Measurements from ENCODE around the gene MINAR2. TPM values are rescaled to one million over a fixed set of nuclear protein-coding genes. Genes with fewer than 3 reads are reported as not detected.

MINAR2 gene
- total and polyA plus RNA-seq, 2 donors (not counting 1 experiment from before 2014, with no cell fraction given): not detected

DNA sequence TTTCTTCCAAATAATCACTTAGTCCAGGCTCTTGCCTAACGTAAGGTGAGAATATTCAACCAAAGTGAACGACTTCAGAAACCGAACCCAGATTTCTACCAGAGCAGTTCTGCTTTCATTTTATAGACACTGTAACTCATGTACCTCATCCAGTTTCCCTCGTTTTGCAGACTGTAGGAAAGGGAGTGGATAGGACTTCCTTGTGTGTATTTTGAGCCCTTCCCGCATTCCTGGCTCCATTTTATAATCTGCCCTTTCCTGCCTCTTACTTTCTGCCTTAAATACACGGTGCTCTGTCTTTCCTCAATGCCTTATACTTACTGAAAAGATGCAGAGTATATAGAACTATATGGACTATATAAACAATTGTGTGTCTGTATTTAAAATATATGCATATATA lies 20.8 kb downstream of the MINAR2 start:
- no CpG with 5 or more reads among the region's 6 CpGs for WGBS (ENCODE audit: insufficient coverage)

DNA sequence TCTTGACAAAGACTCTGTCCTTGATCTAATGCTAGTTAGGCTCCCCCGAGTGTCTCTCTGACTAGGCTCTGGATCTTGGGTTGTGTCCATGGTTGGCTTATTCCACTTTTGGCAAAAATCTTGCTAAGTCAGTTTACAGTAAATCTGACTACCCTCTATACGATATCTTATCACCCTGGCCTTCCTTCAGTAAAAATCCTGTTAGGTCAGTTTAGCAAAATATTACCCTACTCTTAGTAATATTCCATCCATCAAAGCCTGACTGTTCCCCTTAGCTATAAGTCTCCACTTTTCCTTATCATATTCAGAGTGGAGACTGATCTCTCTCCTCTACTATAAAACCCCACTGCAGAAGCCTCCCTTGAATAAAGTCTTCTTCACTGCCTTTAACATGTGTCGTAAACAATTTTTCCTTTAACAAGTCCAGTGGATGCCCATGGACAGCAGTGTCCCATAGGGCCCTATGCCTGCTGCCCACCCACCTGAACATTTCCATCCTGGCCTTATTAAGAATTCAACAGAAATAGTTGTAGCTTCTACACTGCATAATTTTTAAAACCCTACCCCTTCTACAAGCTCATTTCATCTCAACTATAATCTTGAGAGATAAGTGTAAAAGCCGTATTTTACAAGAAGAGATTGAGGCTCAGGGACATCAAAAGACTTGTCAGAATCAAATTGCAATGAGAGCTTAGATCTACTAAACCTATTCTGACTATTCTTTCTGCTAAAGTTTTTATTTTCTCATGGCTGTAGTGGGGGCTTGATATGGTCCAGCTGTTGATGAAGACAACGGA lies 22.3 kb downstream of the MINAR2 start:
- TF ChIP-seq EZH2 (IDR thresholded peaks at IDR 0.05; ENCODE audit: borderline replicate concordance, insufficient read depth, low read depth, low read length, poor library complexity, severe bottlenecking): no peak
- TF ChIP-seq, protein P1, sequence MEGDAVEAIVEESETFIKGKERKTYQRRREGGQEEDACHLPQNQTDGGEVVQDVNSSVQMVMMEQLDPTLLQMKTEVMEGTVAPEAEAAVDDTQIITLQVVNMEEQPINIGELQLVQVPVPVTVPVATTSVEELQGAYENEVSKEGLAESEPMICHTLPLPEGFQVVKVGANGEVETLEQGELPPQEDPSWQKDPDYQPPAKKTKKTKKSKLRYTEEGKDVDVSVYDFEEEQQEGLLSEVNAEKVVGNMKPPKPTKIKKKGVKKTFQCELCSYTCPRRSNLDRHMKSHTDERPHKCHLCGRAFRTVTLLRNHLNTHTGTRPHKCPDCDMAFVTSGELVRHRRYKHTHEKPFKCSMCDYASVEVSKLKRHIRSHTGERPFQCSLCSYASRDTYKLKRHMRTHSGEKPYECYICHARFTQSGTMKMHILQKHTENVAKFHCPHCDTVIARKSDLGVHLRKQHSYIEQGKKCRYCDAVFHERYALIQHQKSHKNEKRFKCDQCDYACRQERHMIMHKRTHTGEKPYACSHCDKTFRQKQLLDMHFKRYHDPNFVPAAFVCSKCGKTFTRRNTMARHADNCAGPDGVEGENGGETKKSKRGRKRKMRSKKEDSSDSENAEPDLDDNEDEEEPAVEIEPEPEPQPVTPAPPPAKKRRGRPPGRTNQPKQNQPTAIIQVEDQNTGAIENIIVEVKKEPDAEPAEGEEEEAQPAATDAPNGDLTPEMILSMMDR (IDR thresholded peaks at IDR 0.05): no peak
- Histone ChIP-seq H3K27ac (ENCODE audit: low read length in 2 of 2) (no peak overlapping the region), H3K4me3 (ENCODE audit: control extremely low read depth in 1 of 5, extremely low read depth in 1 of 5, insufficient read depth in 1 of 5, low read depth in 2 of 5, low read length in 4 of 5) (no peak overlapping the region), H3K27me3 (replicated peaks in 1 of 4; ENCODE audit: control extremely low read depth in 1 of 4, control insufficient read depth in 3 of 4, insufficient read depth in 4 of 4, low read length in 3 of 4) (no peaks in the 10 kb centered on the region), H3K4me2 (replicated peaks; ENCODE audit: low read depth, low read length, poor library complexity, severe bottlenecking) (no peak overlapping the region), H3K79me2 (ENCODE audit: control insufficient read depth, insufficient read depth, low read length) (no peaks in the 10 kb centered on the region), H3K9me3 (ENCODE audit: control extremely low read depth in 1 of 3, control insufficient read depth in 2 of 3, insufficient read depth in 1 of 3, low read length in 2 of 3) (no peaks in the 10 kb centered on the region), H2AFZ (ENCODE audit: insufficient read depth, low read depth, low read length, poor library complexity, severe bottlenecking) (no peak overlapping the region), H3K36me3 (replicated peaks in 1 of 2; ENCODE audit: control extremely low read depth in 1 of 2, control insufficient read depth in 1 of 2, extremely low read depth in 1 of 2, insufficient read depth in 2 of 2, low read length in 1 of 2) (no peaks in the 10 kb centered on the region), H3K9ac (ENCODE audit: low read length) (no peak overlapping the region), H3K4me1 (ENCODE audit: control insufficient read depth in 2 of 2, insufficient read depth in 2 of 2, low read length in 2 of 2) (no peaks in the 10 kb centered on the region), H4K20me1 (ENCODE audit: control insufficient read depth, insufficient read depth, low read length, poor library complexity, severe bottlenecking) (no peaks in the 10 kb centered on the region)
- Mint-ChIP-seq H3K9me3 (ENCODE audit: insufficient read depth) (no peaks in the 10 kb centered on the region), H3K4me1 (peaks cover 2% of the 10 kb centered on the region), H3K27me3 (peaks cover 8% of the 10 kb centered on the region), H3K4me3 (no peak overlapping the region), H3K27ac (no peak overlapping the region)
- ATAC-seq (ENCODE audit: low read depth) (no peak), DNase-seq (no peak)
- ChIA-PET POLR2A (no interaction called here), CTCF (interaction anchor here (0.7 to 8.9 kb wide), 14 partner anchors 8 to 1895 kb away, joined by 3 to 70 read pairs (median 4); partner anchors contain the start of gene MINAR2)
- intact Hi-C loops (cut with micrococcal nuclease): loop anchor here (10.0 kb wide), 1 partner anchor 1645 kb away; no protein-coding TSS in a partner anchor
- WGBS (ENCODE audit: insufficient coverage): 94% methylated on average over 2 of the region's 5 CpGs

More for the DNA sequence above, 20.8 kb downstream of the MINAR2 start:
- Histone ChIP-seq H3K27ac (ENCODE audit: low read length in 2 of 2) (no peak overlapping the region), H3K4me3 (ENCODE audit: control extremely low read depth in 1 of 5, extremely low read depth in 1 of 5, insufficient read depth in 1 of 5, low read depth in 2 of 5, low read length in 4 of 5) (no peak overlapping the region), H2AFZ (ENCODE audit: insufficient read depth, low read depth, low read length, poor library complexity, severe bottlenecking) (no peak overlapping the region), H3K9me3 (ENCODE audit: control extremely low read depth in 1 of 3, control insufficient read depth in 2 of 3, insufficient read depth in 1 of 3, low read length in 2 of 3) (no peaks in the 10 kb centered on the region), H3K36me3 (replicated peaks in 1 of 2; ENCODE audit: control extremely low read depth in 1 of 2, control insufficient read depth in 1 of 2, extremely low read depth in 1 of 2, insufficient read depth in 2 of 2, low read length in 1 of 2) (no peaks in the 10 kb centered on the region), H3K4me2 (replicated peaks; ENCODE audit: low read depth, low read length, poor library complexity, severe bottlenecking) (no peak overlapping the region), H4K20me1 (ENCODE audit: control insufficient read depth, insufficient read depth, low read length, poor library complexity, severe bottlenecking) (no peaks in the 10 kb centered on the region), H3K27me3 (replicated peaks in 1 of 4; ENCODE audit: control extremely low read depth in 1 of 4, control insufficient read depth in 3 of 4, insufficient read depth in 4 of 4, low read length in 3 of 4) (no peaks in the 10 kb centered on the region), H3K79me2 (ENCODE audit: control insufficient read depth, insufficient read depth, low read length) (no peaks in the 10 kb centered on the region), H3K9ac (ENCODE audit: low read length) (no peak overlapping the region), H3K4me1 (ENCODE audit: control insufficient read depth in 2 of 2, insufficient read depth in 2 of 2, low read length in 2 of 2) (no peaks in the 10 kb centered on the region)
- ATAC-seq (ENCODE audit: low read depth): no peak
- no peak overlapping the region for H3K4me3 Mint-ChIP-seq
- TF ChIP-seq EZH2 (IDR thresholded peaks at IDR 0.05; ENCODE audit: borderline replicate concordance, insufficient read depth, low read depth, low read length, poor library complexity, severe bottlenecking): no peak
- TF ChIP-seq, protein P1 (IDR thresholded peaks at IDR 0.05): no peak
- peaks cover 8% of the 10 kb centered on the region for H3K27me3 Mint-ChIP-seq
- ChIA-PET POLR2A (no interaction called here), CTCF (interaction anchor here (0.7 to 8.9 kb wide), 10 partner anchors 9 to 1893 kb away, joined by 3 to 70 read pairs (median 3); partner anchors contain the start of gene MINAR2)
- no peak overlapping the region for H3K27ac Mint-ChIP-seq
- intact Hi-C loops (cut with micrococcal nuclease): loop anchor here (2.0 kb wide), 1 partner anchor 1556 kb away; no protein-coding TSS in a partner anchor
- peaks cover 2% of the 10 kb centered on the region for H3K4me1 Mint-ChIP-seq
- H3K9me3 Mint-ChIP-seq (ENCODE audit: insufficient read depth): no peaks in the 10 kb centered on the region
- DNase-seq: no peak
